HG02571 (cell line): ENCODE results near the gene SNAI3.

Experiments
- ATAC-seq: cut with Tn5 transposase; IDR thresholded peaks from one replicate; pipeline ENCODE4 v1.9.1; 2021; ENCODE audit warnings: mild to moderate bottlenecking, moderate library complexity; ENCODE audit not compliant: unreplicated experiment

The SNAI3 gene

DNA sequence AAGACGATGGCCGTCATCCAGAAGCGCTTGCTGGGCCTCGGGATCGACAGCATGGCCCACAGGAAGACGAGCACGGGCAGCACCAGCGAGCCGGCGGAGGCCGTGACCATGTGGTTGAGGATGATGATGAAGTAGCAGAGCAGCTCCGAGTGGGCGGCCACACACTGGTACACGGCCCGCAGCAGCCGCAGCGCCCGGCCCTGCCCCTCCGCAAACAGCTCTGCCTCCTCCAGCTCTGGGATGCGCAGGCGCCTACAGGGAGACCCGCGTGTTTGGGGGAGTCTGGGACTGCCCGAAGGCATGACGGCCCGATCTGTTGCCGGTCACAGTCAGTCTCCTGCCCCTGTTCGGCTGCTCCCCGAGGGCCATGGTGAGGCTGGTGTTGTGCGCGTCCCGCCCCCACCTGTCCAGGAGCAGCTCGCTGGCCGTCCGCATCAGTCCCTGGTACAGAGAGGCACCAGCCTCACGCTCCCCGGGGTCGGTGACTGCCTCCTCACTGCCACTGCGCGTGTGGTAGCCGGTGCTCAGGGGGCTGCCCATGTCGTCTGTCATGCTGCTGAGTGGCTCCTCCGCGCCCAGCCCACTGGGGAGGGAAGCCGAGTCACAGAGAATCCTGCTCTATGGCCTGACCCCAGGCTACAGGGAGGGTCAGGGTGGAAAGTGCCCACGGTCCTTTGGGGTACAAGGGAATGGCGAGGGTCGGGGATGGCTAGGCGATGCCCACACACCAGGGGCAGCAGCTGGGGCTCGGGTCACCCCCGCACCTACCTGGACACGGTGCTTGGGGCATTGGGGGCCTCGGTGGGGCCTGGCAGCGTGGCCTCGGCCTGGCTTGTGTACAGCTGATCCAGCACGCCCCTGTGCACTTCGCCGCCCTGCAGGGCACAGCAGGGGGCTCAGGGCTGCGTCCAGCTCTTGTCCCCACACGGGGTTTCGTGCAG lies 35.8 kb upstream of the SNAI3 start:
- ATAC-seq = no peak

DNA sequence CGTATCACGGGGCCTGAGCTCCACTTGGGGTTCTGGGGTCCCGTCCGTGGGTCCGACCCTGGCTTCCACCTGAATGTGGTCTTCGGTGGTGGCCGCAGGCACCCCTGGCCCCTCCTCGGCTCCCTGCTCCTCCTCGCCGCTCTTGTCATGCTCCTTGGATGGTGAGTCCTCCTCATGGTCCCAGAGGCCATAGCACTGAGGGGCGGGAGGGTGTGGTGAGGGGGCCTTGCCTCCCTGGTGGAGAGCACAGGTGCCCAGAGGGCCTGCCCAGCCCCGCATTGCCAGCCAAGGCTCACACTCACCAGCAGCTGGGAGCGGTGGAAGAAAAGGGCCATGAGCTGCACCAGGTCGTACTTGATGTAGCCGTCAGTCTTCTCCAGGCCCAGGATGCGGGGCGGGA lies 34.9 kb upstream of the SNAI3 start:
- ATAC-seq = no peak

DNA sequence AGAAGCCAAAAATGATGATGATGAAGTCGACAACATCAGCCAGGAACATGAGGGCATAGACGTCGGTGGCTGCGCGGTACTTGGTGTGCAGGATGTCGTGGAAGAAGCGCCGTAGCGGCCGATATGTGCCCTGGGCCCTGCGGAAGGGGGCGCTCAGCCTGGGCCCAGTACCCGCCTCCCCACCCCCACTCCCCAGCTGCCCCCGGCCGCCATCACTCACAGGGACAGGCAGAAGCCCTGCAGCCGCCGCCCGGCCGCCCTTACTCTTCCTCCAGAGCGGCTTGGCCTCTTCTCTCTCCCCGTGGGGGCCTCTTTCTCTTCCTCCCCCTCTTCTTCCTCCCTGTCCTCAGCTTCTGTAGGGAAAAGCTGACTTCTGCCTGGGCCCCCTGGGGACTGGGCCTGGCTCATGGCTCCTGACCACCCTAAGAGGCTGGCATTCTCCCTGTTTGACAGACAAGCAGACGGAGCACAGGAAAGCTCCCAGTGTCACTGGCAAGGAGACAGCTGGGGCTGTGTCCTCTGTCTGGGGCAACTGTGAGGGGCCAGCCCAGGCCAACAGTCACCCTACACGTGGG lies 34.2 kb upstream of the SNAI3 start:
- ATAC-seq = no peak

DNA sequence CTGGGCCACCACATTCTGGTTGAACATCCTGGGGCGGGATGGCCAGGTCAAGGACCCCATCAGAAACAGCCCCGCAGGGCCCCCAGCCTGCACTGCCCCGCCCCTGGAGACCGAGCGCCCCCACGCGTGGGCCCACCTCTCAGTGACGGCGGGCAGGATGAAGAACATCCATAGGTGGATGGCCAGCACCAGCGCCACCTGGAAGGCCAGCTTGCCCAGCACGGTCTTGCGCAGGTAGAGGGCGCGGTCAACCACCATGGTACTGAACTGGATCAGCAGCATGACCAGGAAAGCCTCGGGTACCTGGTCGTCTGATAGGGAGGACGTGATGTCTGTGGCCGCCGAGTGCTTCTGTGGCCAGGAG lies 33.6 kb upstream of the SNAI3 start:
- ATAC-seq = no peak

DNA sequence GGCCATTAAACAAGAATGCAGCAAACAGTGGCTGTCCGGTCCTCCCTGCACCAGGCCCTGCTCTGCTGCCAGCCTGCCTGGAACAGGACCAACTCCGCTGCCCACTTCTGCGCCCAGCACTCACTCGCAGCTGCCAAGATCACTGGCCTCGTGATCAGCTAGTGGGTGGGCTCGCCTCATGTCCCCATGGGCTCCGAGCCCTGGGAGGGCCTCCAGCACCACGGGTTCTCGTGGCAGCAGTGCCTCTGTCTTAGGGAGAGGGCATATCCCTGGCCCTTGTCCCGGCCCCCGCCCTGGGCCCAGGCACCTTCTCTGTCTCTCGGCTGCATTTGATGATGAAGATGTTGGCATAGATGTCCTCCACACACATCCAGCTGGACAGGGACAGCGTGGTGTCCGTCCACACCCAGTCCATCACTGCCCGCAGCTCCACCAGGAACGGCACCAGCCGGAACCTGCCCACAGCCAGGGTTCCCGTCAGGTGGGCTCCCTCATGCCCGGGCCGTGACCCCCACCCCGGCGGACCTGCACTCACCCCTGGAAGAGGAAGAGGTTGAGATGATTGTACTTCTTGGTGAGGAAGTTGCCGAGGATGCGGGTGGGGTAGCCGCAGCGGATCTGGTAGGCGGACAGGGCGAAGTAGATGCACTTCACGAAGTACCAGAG lies 33.1 kb upstream of the SNAI3 start:
- ATAC-seq = no peak

DNA sequence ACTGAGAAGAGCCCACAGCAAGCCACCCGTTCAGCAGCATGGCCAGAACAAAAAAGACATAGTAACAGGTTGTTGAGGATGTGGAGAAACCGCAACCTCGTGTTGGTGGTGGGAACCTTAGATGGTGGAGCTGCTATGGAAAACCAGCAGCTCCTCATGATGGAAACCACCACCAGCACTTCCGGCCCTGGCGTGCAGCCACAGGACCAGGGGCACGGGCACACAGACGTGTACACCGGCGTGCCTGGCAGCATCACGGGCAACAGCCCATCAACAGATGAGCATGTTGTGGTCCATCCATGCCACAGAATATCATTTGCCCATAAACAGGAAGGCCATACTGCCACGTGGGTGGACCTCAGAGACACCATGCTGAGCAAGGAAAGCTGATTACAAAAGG lies 31.9 kb upstream of the SNAI3 start:
- no peak for ATAC-seq

DNA sequence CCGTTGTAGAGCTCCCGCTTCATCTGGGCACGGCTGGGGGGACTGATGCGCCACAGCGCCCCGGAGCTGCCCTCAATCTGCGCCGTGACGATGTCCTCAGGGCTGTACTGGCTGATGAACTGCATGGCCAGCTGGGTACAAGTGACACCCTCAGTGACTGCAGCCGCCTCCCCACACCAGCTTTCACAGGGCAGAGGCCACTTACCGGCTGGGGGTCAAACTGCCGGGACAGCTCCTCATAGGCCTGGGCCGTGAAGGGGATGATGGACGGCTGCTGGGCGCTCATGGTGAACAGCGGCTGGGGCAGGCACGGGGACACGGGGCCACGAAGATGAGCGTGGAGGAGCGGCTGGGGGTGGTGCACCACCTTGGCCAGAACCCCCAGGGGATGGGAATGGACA lies 30.3 kb upstream of the SNAI3 start:
- no peak for ATAC-seq

DNA sequence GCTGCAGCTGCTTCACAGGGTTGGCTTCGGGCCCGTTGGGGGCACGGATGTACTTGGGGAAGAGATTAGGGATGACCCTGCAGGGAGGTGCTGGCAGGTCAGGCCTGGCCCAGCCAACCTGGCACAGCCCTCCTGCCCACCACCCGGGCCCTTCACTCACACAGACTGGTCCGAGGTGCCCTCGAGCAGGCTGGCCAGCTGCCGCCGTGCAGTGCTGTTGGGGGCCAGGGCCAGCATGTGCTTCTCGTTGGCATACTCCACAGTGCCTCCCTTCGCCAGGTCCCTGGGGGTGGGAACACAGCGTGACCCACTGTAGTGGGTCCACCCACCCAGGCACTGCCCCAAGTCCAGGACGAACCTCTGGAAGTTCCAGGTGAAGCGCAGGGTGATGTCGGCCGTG lies 29.9 kb upstream of the SNAI3 start:
- ATAC-seq = no peak

DNA sequence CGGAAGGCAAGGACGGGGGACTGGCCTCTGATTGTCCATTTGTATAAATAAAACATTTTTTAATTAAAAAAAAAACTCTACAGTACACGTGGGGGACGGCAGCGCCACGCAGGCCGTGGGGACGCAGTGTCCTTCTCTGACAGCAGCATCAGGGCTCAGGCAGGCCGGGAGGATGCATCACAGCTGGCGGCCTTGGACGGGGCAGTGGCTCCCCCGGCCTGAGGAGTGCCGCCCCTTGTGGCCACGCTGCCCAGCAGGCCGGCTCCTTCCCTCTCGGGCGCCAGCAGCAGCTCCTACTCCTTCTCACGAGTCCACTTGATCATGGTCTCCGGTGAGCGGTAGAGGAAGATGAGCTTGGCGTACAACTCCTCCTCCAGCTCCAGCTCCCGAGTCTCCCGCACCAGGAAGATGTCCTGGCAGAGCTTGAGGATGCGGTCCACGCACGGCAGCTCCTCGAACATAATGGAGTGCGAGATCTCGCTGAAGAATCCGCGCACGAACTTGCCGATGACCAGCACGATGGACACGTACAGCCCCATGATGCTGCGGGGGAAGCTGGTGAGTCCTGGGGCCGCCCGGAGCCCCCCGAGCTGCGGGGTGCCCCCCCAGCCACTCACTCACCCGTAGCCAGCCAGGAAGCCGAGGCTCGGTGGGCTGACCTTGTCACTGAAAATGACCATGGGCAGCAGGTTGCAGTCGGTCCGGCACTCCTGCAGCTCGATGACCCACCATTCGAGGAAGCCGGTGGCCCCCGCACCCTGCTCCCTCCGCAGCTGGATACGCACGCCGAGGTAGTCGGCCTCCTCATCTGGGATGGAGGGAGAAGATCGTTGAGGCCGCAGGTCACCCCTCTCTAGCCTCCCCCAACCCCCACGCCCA lies 29.2 kb upstream of the SNAI3 start:
- no peak for ATAC-seq

DNA sequence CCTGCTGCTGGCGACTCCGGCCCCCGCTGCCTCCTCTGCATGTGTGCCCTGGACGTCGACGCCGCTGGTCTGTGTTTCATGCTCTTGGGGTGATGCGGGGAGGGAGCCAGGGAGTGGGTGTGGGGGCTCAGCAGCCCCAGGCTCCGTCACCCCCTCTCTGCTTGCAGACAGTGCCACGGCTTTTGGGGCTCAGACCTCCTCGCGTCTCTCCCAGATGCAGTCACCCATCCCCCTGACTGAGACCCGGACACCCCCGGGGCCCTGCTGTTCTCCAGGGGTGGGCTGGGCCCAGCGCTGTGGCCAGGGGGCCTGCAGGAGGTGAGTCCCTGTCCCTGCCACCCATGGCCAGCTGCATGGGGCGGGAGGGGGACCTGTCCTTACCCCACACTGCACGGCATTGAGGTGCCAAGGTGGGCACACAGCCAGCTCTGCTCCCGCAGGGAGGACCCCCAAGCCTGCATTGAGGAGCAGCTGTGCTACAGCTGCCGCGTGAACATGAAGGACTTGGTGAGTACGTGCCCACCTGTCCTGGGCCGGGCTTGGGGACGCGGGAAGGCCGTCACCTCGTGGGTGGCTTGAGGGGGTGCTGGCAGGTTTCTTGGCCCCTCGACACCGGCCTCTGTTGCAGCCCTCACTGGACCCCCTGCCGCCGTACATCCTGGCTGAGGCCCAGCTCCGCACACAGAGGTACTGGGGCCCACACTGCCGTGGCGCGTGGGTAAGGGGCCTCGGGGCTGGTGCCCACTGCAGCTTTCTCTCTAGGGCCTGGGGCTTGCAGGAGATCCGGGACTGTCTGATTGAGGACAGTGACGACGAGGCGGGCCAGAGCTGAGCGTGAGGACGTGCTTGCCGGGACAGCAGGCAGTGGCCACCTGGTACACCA lies 28.4 kb upstream of the SNAI3 start:
- no peak for ATAC-seq

DNA sequence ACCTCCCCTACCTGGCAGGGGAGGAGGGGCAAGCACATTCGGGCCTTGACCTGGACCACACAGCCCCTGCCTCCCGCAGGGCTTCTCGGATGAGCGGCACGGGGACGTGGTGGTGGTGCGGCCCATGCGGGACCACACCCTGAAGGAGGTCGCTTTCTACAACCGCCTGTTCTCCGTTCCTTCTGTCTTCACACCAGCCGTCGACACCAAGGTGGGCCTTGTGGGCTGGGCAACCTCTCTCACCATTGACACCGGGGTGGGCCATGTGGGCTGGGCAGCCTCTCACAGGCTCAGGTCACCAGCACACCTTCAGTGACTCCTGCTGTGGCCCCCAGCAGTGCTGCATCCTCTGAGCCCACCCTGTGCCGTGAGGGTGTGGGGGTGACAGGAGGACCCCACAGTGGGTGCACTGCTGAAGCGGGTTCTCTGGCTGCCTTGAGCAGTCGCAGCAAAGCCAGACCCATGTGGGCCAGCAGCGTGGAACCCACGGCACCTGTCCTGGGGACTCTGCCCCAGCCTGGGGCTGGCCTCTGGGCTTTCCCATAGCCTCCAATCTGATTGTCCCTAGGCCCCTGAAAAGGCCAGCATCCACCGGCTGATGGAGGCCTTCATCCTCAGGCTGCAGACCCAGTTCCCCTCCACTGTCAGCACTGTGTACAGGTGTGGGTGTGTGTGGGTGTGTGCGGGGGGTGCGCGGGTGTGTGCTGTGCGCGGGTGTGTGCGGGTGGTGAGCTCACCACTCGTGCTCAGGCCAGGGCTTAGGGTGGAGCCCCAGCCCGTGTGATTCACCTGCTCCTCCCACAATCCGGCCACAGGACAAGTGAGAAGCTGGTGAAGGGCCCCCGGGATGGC lies 27.5 kb upstream of the SNAI3 start:
- no peak for ATAC-seq

DNA sequence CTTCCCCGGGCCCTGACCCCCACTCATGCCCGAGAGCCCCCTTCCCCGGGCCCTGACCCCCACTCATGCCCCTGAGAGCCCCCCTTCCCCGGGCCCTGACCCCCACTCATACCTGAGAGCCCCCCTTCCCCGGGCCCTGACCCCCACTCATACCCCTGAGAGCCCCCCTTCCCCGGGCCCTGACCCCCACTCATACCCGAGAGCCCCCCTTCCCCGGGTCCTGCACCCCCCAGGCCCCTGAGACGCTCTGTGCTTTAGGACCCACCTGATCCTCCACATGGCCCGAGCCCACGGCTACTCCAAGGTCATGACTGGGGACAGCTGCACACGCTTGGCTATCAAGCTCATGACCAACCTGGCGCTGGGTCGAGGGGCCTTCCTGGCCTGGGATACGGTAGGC lies 26.7 kb upstream of the SNAI3 start:
- no peak for ATAC-seq

DNA sequence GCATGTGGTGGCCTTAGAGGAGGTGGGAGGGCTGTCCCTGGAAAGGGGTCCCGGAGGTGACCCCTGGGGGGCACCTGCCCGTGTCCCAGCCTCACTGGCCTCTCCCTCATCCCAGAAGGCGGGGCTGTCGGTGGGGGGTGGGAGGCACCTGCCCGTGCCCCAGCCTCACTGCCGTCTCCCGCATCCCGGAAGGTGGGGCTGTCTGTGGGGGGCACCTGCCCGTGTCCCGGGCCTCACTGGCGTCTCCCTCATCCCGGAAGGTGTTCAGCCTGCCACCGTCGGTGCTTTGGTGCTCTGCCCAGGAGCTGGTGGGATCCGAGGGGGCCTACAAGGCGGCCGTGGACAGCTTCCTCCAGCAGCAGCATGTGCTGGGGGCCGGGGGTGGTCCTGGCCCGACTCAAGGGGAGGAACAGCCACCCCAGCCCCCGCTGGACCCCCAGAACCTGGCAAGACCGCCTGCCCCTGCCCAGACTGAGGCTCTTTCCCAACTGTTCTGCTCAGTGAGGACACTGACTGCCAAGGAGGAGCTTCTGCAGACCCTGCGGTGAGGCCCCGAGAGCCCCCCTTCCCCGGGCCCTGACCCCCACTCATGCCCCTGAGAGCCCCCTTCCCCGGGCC lies 26.2 kb upstream of the SNAI3 start:
- ATAC-seq = no peak

DNA sequence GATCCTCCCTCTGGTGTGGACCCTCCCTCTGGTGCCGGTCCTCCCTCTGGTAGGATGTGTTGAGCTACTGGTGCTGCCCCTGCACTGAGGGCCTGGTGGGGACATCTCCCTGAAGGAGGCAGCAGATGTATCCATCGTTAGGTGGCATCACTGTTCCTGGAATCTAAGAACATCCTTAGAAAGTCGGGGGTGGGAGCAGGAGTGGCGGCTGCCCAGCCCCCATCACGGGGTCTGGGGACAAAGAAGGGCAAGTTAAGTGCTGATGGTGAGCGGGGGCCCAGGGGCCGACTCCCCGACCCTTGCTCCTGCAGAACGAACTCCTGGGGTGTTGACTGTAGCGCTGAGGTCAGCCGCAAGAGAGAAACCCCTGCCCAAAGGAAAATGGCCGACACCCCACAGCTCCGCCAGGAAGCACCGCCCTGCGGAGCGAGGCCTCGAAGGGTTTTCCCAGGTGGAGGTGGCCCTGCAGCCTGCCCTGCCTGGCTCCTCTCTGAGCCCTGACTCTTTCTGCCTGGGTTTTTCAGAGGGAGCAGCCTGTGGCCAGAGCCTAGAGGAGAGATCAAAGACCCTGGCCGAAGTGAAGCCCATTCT lies 25.5 kb upstream of the SNAI3 start:
- no peak for ATAC-seq

DNA sequence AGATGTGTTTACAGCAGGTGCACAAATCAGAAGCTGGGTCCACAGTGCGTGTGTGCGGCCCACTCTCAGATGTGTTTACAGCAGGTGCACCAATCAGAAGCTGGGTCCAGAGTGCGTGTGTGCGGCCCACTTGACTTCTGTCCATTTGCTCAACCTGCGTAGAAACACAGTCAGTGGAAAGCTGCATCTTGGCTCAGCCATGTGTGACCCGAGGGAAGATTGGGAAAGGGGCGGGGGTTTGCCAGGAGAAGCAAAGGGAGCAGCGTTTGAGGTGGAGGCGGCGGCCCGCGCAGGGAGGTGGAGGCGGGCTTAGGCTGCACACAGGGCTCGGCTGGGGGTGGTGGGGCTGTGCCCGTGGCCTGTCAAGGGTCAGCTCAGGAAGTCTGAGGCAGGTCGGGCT lies 24.2 kb upstream of the SNAI3 start:
- no peak for ATAC-seq

DNA sequence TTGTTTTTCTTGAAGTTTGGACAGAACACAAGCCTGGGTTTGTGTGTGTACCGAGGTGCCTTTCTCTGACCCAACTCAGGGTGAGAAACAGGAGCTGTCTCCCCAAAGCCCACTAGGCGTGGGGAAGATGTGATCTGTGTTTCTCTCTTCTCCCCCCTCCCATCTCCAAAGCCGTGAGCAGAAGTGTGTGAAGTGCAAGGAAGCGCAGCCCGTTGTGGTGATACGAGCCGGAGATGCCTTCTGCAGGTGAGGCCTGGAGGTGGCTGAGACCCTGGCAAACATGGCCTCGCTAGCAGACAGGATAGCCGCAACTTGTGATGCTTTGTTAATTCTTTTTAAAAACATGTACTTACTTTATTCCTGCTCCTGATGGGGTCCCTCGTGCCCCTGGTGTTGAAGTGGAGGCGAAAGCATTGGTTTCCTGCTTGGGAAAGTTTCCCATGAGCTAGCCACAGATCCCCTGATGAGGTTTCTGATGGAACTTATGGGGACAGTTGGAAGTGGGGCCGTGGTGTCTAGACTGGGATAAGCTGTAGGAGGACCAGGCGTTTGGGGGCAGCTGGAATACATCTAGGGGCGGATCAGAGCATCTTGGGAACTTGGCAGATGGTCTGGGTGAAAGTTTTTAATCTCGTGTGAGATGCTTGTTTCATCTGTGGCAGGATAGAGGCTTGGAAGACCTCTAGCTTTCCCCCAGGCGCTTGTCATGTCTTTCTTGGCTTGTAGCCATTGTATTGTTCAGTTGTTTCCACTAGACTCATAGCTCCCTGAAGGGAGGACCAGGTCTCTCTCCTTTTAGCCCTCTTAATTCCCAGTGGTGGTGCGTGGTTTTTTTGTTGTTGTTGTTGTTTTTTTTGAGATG lies 20.9 kb upstream of the SNAI3 start:
- ATAC-seq = no peak

DNA sequence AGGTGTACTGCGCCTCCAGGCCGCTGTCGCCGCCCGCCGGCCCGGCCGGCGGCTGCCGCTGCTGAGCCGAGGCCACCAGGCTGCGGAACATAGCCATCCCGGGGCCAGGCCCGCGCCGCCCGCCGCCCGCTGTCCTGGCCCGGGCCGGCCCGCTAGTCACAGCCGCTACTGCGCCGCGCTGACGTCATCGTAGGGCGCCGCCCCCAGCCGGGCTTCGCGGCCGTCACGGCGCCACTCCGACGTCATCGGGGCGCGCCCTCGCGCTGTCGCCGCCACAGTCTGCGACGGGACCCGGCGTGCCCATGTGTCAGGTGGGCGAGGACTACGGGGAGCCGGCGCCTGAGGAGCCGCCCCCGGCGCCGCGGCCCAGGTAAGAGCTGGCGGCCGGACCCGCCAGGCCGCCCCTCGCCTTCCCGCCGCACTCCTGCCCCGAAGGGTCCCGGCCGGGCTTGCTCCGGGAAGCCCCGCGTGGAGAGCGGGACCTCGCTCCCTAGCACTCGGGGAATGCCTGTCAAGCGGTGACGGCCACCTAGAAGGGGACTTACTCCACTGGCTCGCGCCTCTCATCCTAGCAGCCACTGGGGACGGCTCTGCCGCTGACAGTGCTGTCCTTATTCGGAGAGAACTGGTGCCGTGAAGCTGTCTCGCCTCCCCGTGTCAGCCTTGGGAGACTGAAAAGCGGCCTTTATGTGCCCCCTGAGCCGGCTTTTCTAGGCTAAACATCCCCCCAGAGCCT lies 20.1 kb upstream of the SNAI3 start, which contains the start of the genes CTU2 and RNF166:
CTU2 (plus strand) TSS at position 275 of the 736 bp plus-strand sequence; CDS start at position 303, 28 bp downstream.
RNF166 (minus strand) TSS at position 180 of the 736 bp plus-strand sequence; CDS start at position 97, 83 bp downstream.
- ATAC-seq = peak; percentile 58
